Measurements from ENCODE around the gene EIF3M.

DNA sequence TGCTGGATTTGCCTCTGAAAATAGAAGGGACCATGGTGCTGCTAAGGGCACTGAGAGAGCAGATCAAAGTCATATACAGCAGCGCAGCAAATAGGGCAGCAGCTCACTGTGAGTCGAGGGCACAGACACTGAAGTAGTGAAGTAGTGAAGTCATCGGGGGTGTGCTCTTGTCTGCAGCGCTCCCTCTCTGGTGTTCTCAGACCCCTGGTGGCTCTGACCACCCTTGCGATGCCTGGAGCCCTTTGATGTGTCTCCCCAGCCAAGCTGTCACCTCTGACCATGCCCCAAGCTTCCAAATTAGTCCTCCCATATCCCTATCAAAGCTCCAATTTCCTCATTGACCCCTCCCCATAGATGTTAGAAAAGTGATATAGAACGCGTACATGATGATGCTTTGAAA is 27.7 kb upstream of the EIF3M start:
- TF ChIP-seq, protein P1, sequence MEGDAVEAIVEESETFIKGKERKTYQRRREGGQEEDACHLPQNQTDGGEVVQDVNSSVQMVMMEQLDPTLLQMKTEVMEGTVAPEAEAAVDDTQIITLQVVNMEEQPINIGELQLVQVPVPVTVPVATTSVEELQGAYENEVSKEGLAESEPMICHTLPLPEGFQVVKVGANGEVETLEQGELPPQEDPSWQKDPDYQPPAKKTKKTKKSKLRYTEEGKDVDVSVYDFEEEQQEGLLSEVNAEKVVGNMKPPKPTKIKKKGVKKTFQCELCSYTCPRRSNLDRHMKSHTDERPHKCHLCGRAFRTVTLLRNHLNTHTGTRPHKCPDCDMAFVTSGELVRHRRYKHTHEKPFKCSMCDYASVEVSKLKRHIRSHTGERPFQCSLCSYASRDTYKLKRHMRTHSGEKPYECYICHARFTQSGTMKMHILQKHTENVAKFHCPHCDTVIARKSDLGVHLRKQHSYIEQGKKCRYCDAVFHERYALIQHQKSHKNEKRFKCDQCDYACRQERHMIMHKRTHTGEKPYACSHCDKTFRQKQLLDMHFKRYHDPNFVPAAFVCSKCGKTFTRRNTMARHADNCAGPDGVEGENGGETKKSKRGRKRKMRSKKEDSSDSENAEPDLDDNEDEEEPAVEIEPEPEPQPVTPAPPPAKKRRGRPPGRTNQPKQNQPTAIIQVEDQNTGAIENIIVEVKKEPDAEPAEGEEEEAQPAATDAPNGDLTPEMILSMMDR (conservative IDR thresholded peaks at IDR 0.05 in 1 of 2, IDR thresholded peaks at IDR 0.05 in 1 of 2; ENCODE audit: low read depth in 1 of 2, low read length in 2 of 2), result no peak
- TF ChIP-seq EZH2 (IDR thresholded peaks at IDR 0.05; ENCODE audit: low read length, missing control alignments), result no peak
